ENCODE measurements around the gene BHMT2. TPM values are rescaled to one million over a fixed set of nuclear protein-coding genes. Genes with fewer than 3 reads are reported as not detected.

The BHMT2 gene
- total RNA-seq, 2 experiments from 2014 or later = not detected

GRCh38 chr5:79042188-79042587, 27.4 kb upstream of the BHMT2 start:
- Mint-ChIP-seq H3K27ac (no peak overlapping the region), H3K27me3 (no peaks in the 10 kb centered on the region), H3K4me3 (no peak overlapping the region), H3K9me3 (no peaks in the 10 kb centered on the region), H3K36me3 (ENCODE audit: low read depth) (no peaks in the 10 kb centered on the region), H3K4me1 (ENCODE audit: low read depth) (no peaks in the 10 kb centered on the region)
- POLR2A ChIA-PET = no interaction called here
- intact Hi-C loops (cut with micrococcal nuclease) = no loop called here
- no peak for DNase-seq
- CTCF ChIA-PET = interaction anchor here (0.8 to 6.1 kb wide), 5 partner anchors 19 to 816 kb away, joined by 3 to 53 read pairs (median 4); no protein-coding TSS in a partner anchor
- TF ChIP-seq, protein P1, sequence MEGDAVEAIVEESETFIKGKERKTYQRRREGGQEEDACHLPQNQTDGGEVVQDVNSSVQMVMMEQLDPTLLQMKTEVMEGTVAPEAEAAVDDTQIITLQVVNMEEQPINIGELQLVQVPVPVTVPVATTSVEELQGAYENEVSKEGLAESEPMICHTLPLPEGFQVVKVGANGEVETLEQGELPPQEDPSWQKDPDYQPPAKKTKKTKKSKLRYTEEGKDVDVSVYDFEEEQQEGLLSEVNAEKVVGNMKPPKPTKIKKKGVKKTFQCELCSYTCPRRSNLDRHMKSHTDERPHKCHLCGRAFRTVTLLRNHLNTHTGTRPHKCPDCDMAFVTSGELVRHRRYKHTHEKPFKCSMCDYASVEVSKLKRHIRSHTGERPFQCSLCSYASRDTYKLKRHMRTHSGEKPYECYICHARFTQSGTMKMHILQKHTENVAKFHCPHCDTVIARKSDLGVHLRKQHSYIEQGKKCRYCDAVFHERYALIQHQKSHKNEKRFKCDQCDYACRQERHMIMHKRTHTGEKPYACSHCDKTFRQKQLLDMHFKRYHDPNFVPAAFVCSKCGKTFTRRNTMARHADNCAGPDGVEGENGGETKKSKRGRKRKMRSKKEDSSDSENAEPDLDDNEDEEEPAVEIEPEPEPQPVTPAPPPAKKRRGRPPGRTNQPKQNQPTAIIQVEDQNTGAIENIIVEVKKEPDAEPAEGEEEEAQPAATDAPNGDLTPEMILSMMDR (IDR thresholded peaks at IDR 0.05) = no peak
- ATAC-seq = no peak

- intact Hi-C loops (cut with micrococcal nuclease) = no loop called here
- POLR2A ChIA-PET = interaction anchor here (1.1 kb wide), 1 partner anchor 110 kb away, joined by 3 read pairs; no protein-coding TSS in a partner anchor
- TF ChIP-seq, protein P1 (IDR thresholded peaks at IDR 0.05) = no peak
- no peaks in the 10 kb centered on the region for H3K27me3 Mint-ChIP-seq
- no peaks in the 10 kb centered on the region for H3K36me3 Mint-ChIP-seq (ENCODE audit: low read depth)
- no peaks in the 10 kb centered on the region for H3K4me1 Mint-ChIP-seq (ENCODE audit: low read depth)
- DNase-seq = no peak
- ATAC-seq = no peak
- H3K4me3 Mint-ChIP-seq = no peak overlapping the region
- no peaks in the 10 kb centered on the region for H3K9me3 Mint-ChIP-seq
- CTCF ChIA-PET = interaction anchor here (0.8 to 2.8 kb wide), 7 partner anchors 22 to 86 kb away, joined by 3 to 14 read pairs (median 5); no protein-coding TSS in a partner anchor
- no peak overlapping the region for H3K27ac Mint-ChIP-seq
These were observed 22.4 kb upstream of the BHMT2 start for GRCh38 chr5:79047199-79047598.

DNA sequence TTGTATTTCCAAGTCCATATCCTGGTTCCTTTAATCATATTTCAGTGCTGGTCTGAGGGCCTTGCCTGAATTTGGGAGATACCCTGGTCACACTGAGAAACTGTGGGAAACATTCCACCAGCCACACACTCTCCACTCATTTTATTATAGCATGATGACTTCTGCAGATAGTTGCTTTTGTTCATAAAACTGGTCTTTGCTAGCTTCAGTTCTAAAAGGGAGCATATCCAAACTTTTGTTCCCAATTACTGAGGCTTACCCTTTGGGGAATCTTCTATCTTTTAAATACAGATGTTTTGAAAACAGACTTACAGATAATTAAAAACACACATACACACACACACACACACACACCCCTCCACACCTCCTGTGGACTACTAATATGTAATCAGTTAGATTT, 21.1 kb upstream of the BHMT2 start:
- Mint-ChIP-seq H3K4me1 (ENCODE audit: low read depth) (no peaks in the 10 kb centered on the region), H3K9me3 (no peaks in the 10 kb centered on the region), H3K27me3 (no peaks in the 10 kb centered on the region), H3K27ac (no peak overlapping the region), H3K4me3 (no peak overlapping the region), H3K36me3 (ENCODE audit: low read depth) (no peaks in the 10 kb centered on the region)
- TF ChIP-seq, protein P1 (IDR thresholded peaks at IDR 0.05) = no peak
- CTCF ChIA-PET = interaction anchor here (0.8 to 2.8 kb wide), 3 partner anchors 24 to 85 kb away, joined by 3 to 14 read pairs (median 9); no protein-coding TSS in a partner anchor
- POLR2A ChIA-PET = interaction anchor here (1.1 kb wide), 1 partner anchor 108 kb away, joined by 3 read pairs; no protein-coding TSS in a partner anchor
- intact Hi-C loops (cut with micrococcal nuclease) = no loop called here
- DNase-seq = no peak
- no peak for ATAC-seq

DNA sequence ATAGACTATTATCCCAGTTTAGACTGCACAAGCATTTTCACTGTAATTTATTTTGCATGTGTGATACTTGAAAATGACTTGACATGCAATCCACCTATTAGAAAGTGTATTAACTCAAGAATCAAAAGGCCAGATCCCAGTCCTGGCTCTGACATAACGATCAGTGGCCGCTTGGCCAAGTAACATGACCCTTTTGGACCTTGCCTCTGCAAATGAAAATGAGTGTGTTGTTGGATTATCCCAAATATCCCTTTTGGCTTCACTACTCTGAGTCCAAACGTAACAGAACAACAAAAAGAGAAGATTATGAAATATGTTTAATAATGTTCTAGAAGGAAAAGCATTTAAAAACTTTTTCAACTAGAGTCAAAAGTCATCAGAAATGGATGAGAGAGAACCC, 19.1 kb upstream of the BHMT2 start:
- CTCF ChIA-PET = interaction anchor here (1.0 kb wide), 1 partner anchor 84 kb away, joined by 3 read pairs; no protein-coding TSS in a partner anchor
- no peak for DNase-seq
- TF ChIP-seq, protein P1 (IDR thresholded peaks at IDR 0.05) = no peak
- intact Hi-C loops (cut with micrococcal nuclease) = no loop called here
- H3K4me3 Mint-ChIP-seq = no peak overlapping the region
- H3K4me1 Mint-ChIP-seq (ENCODE audit: low read depth) = no peaks in the 10 kb centered on the region
- H3K36me3 Mint-ChIP-seq (ENCODE audit: low read depth) = no peaks in the 10 kb centered on the region
- H3K27me3 Mint-ChIP-seq = no peaks in the 10 kb centered on the region
- no peak for ATAC-seq
- no peaks in the 10 kb centered on the region for H3K9me3 Mint-ChIP-seq
- POLR2A ChIA-PET = no interaction called here
- no peak overlapping the region for H3K27ac Mint-ChIP-seq

DNA sequence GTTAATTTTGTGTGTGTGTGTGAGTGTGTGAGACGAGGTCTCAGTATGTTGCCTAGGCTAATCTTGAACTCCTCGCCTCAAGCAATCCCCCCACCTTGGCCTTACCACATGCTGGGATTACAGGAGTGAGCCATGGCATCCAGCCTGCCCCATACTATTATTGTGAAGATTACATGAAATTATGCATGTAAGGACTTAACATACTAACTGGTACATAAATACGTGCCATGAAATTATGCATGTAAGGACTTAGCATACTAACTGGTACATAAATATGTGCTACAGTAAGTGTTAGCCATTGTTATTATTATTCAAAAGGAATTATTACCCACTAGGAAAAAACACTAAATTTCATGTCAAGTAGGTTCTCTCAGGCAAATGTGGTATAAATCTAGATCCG, 16.2 kb upstream of the BHMT2 start:
- H3K4me1 Mint-ChIP-seq (ENCODE audit: low read depth) = no peaks in the 10 kb centered on the region
- no peak overlapping the region for H3K4me3 Mint-ChIP-seq
- no peaks in the 10 kb centered on the region for H3K9me3 Mint-ChIP-seq
- POLR2A ChIA-PET = no interaction called here
- no peaks in the 10 kb centered on the region for H3K36me3 Mint-ChIP-seq (ENCODE audit: low read depth)
- intact Hi-C loops (cut with micrococcal nuclease) = no loop called here
- no peak overlapping the region for H3K27ac Mint-ChIP-seq
- H3K27me3 Mint-ChIP-seq = no peaks in the 10 kb centered on the region
- ATAC-seq (no peak), DNase-seq (no peak)
- CTCF ChIA-PET = interaction anchor here (1.1 kb wide), 1 partner anchor 28 kb away, joined by 5 read pairs; no protein-coding TSS in a partner anchor
- TF ChIP-seq, protein P1 (IDR thresholded peaks at IDR 0.05) = no peak

All from activated CD8-positive, alpha-beta T cell treated with anti-CD3 and anti-CD28 coated beads for 36 hours (primary cell).